ENCODE measurements around the gene CD276. TPM values are rescaled to one million over a fixed set of nuclear protein-coding genes. Genes with fewer than 3 reads are reported as not detected.

CD276 gene
- total and polyA plus RNA-seq, 5 donors, result 35.4 to 72.8 (median 40.8) TPM

- Histone ChIP-seq H3K27ac (ENCODE audit: low read length) (no peak overlapping the region), H3K4me1 (ENCODE audit: control insufficient read depth, insufficient read depth, low read length) (peaks cover 11% of the 10 kb centered on the region), H3K4me3 (ENCODE audit: low read length) (no peak overlapping the region), H3K27me3 (ENCODE audit: control insufficient read depth, insufficient read depth) (no peaks in the 10 kb centered on the region), H3K9me3 (ENCODE audit: control insufficient read depth, low read length) (no peaks in the 10 kb centered on the region)
- ATAC-seq, result no peak
- peak in 1 of 3 donors; percentile 21 for DNase-seq
- WGBS, result 41% methylated on average over 7 of the region's 7 CpGs
- intact Hi-C loops (cut with DNase I), result loop anchor here in 1 of 4 donors (10.0 kb wide), 1 partner anchor 58 kb away; no protein-coding TSS in a partner anchor
These were observed 62.7 kb downstream of the CD276 start for GRCh38 chr15:73746883-73747282.

DNA sequence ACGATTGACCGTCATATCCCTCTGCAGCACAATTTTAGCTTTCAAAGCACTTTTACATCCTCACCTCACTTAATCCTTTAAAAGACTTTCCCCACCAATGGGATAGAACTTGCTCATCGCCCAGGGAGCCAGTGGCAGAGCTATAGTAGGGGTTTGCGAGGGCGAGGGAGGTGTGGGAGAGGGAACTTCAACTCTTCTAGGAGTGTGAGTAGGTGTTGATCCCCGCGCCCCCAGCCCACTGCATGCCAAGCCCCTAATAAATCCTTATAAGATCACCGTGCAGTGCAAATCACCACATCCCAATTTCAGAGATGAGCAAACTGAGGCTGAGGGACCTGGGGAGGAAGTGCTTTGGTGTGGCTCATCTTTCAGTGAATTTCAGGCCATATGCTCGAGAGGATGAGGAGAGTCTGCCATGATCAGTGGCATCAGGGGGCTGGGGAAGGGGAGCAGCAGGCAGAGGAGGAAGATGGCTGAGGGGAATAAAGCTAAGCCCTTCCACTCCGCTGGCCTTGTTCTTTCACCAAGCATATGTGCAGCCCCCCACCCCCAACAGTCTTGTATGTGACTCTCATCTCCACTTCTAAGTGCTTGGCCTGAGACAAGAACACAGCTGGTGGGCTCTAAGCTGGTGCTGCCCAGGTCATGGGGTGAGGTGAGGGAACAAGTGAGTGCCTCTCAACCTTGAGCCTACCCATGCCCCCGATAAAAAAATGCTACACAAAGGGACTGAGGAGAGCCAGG, 63.8 kb downstream of the CD276 start:
- Histone ChIP-seq H3K27me3 (ENCODE audit: control insufficient read depth, insufficient read depth) (no peaks in the 10 kb centered on the region), H3K9me3 (ENCODE audit: control insufficient read depth, low read length) (no peaks in the 10 kb centered on the region), H3K4me1 (ENCODE audit: control insufficient read depth, insufficient read depth, low read length) (peaks cover 8% of the 10 kb centered on the region), H3K27ac (ENCODE audit: low read length) (no peak overlapping the region), H3K4me3 (ENCODE audit: low read length) (no peak overlapping the region)
- 87% methylated on average over 11 of the region's 11 CpGs for WGBS
- intact Hi-C loops (cut with DNase I), result loop anchor here in 1 of 4 donors (10.0 kb wide), 1 partner anchor 57 kb away; no protein-coding TSS in a partner anchor
- DNase-seq (no peak), ATAC-seq (no peak)

- WGBS, result 72% methylated on average over 6 of the region's 6 CpGs
- no peak overlapping the region for H3K4me3 ChIP-seq (ENCODE audit: low read length)
- ATAC-seq, result no peak
- H3K4me1 ChIP-seq (ENCODE audit: control insufficient read depth, insufficient read depth, low read length), result peaks cover 10% of the 10 kb centered on the region
- H3K27me3 ChIP-seq (ENCODE audit: control insufficient read depth, insufficient read depth), result no peaks in the 10 kb centered on the region
- no peak overlapping the region for H3K27ac ChIP-seq (ENCODE audit: low read length)
- intact Hi-C loops (cut with DNase I), result loop anchor here in 1 of 4 donors (10.0 kb wide), 1 partner anchor 56 kb away; no protein-coding TSS in a partner anchor
- H3K9me3 ChIP-seq (ENCODE audit: control insufficient read depth, low read length), result no peaks in the 10 kb centered on the region
- no peak for DNase-seq
These were observed 64.5 kb downstream of the CD276 start for GRCh38 chr15:73748730-73749129.

- Histone ChIP-seq H3K9me3 (ENCODE audit: control insufficient read depth, low read length) (no peaks in the 10 kb centered on the region), H3K27ac (ENCODE audit: low read length) (no peak overlapping the region), H3K27me3 (ENCODE audit: control insufficient read depth, insufficient read depth) (no peaks in the 10 kb centered on the region), H3K4me3 (ENCODE audit: low read length) (no peak overlapping the region), H3K4me1 (ENCODE audit: control insufficient read depth, insufficient read depth, low read length) (peaks cover 10% of the 10 kb centered on the region)
- ATAC-seq (no peak), DNase-seq (peak in 1 of 3 donors; percentile 19)
- intact Hi-C loops (cut with DNase I), result loop anchor here in 1 of 4 donors (10.0 kb wide), 1 partner anchor 55 kb away; no protein-coding TSS in a partner anchor
- 92% methylated on average over 5 of the region's 5 CpGs for WGBS
These were observed 65.3 kb downstream of the CD276 start for GRCh38 chr15:73749533-73749932.

DNA sequence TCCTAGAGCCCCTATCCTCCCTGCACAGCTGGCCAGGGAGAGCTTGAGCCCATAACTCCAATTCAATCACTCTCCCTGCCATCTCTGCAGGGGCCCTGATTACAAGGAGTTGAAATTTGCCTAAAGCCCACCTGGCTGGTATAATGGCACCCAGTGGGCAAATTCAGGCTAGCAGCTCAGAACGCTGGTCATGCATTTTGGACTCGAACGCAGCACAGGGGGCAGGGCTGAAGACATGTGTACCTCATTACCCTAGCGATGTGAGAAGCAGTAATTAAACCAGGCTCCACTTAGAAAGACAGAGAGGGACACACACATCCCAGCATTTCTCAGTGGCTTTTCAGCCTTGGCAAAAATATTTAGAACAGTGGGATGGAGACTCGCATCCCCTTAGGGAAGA, 65.8 kb downstream of the CD276 start:
- intact Hi-C loops (cut with DNase I), result loop anchor here in 2 of 4 donors (10.0 kb wide), 2 partner anchors 55 to 105 kb away; no protein-coding TSS in a partner anchor
- Histone ChIP-seq H3K4me1 (ENCODE audit: control insufficient read depth, insufficient read depth, low read length) (peaks cover 10% of the 10 kb centered on the region), H3K27me3 (ENCODE audit: control insufficient read depth, insufficient read depth) (no peaks in the 10 kb centered on the region), H3K9me3 (ENCODE audit: control insufficient read depth, low read length) (no peaks in the 10 kb centered on the region), H3K4me3 (ENCODE audit: low read length) (no peak overlapping the region), H3K27ac (ENCODE audit: low read length) (no peak overlapping the region)
- no peak for ATAC-seq
- no peak for DNase-seq
- WGBS, result 89% methylated on average over 5 of the region's 5 CpGs

- DNase-seq (no peak), ATAC-seq (no peak)
- no peak overlapping the region for H3K27ac ChIP-seq (ENCODE audit: low read length)
- no peak overlapping the region for H3K4me3 ChIP-seq (ENCODE audit: low read length)
- intact Hi-C loops (cut with DNase I), result loop anchor here in 1 of 4 donors (10.0 kb wide), 1 partner anchor 104 kb away; no protein-coding TSS in a partner anchor
- no peaks in the 10 kb centered on the region for H3K9me3 ChIP-seq (ENCODE audit: control insufficient read depth, low read length)
- H3K27me3 ChIP-seq (ENCODE audit: control insufficient read depth, insufficient read depth), result no peaks in the 10 kb centered on the region
- WGBS, result 85% methylated on average over 4 of the region's 4 CpGs
- peaks cover 10% of the 10 kb centered on the region for H3K4me1 ChIP-seq (ENCODE audit: control insufficient read depth, insufficient read depth, low read length)
These were observed 66.3 kb downstream of the CD276 start for GRCh38 chr15:73750438-73750837.

GRCh38 chr15:73750951-73751350, 66.8 kb downstream of the CD276 start:
- 88% methylated on average over 20 of the region's 20 CpGs for WGBS
- DNase-seq, result peak in 2 of 3 donors; percentile 50 to 55
- no peak overlapping the region for H3K4me3 ChIP-seq (ENCODE audit: low read length)
- peaks cover 10% of the 10 kb centered on the region for H3K4me1 ChIP-seq (ENCODE audit: control insufficient read depth, insufficient read depth, low read length)
- no peak overlapping the region for H3K27ac ChIP-seq (ENCODE audit: low read length)
- intact Hi-C loops (cut with DNase I), result loop anchor here in 1 of 4 donors (10.0 kb wide), 1 partner anchor 104 kb away; no protein-coding TSS in a partner anchor
- H3K27me3 ChIP-seq (ENCODE audit: control insufficient read depth, insufficient read depth), result no peaks in the 10 kb centered on the region
- H3K9me3 ChIP-seq (ENCODE audit: control insufficient read depth, low read length), result no peaks in the 10 kb centered on the region
- ATAC-seq, result no peak

DNA sequence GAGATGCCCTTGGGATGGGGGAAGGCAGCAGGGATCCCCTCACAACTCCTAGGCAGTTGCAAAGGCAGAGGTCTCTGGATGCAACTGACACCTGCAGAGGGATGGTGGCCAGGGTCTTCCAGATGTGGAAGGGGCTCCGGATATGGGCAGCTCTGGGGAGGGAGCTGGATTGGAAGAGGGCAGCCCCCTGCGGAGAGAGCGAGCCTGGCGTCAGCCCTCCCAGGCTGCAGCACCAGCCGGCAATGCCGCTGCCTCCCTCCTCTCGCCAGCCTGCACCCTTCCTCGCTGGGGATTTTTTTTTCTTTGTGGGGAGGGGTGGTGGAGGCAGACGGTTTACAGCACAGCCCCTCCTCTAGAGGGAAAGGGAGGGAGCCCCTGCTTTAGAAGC, 67.3 kb downstream of the CD276 start:
- ATAC-seq (peak in 1 of 2 donors; percentile 8), DNase-seq (no peak)
- 27% methylated on average over 9 of the region's 9 CpGs for WGBS
- intact Hi-C loops (cut with DNase I), result loop anchor here in 1 of 4 donors (10.0 kb wide), 1 partner anchor 103 kb away; no protein-coding TSS in a partner anchor
- no peaks in the 10 kb centered on the region for H3K27me3 ChIP-seq (ENCODE audit: control insufficient read depth, insufficient read depth)
- H3K4me1 ChIP-seq (ENCODE audit: control insufficient read depth, insufficient read depth, low read length), result peaks cover 10% of the 10 kb centered on the region
- H3K4me3 ChIP-seq (ENCODE audit: low read length), result peak overlapping the region; percentile 88
- H3K9me3 ChIP-seq (ENCODE audit: control insufficient read depth, low read length), result no peaks in the 10 kb centered on the region
- no peak overlapping the region for H3K27ac ChIP-seq (ENCODE audit: low read length)

DNA sequence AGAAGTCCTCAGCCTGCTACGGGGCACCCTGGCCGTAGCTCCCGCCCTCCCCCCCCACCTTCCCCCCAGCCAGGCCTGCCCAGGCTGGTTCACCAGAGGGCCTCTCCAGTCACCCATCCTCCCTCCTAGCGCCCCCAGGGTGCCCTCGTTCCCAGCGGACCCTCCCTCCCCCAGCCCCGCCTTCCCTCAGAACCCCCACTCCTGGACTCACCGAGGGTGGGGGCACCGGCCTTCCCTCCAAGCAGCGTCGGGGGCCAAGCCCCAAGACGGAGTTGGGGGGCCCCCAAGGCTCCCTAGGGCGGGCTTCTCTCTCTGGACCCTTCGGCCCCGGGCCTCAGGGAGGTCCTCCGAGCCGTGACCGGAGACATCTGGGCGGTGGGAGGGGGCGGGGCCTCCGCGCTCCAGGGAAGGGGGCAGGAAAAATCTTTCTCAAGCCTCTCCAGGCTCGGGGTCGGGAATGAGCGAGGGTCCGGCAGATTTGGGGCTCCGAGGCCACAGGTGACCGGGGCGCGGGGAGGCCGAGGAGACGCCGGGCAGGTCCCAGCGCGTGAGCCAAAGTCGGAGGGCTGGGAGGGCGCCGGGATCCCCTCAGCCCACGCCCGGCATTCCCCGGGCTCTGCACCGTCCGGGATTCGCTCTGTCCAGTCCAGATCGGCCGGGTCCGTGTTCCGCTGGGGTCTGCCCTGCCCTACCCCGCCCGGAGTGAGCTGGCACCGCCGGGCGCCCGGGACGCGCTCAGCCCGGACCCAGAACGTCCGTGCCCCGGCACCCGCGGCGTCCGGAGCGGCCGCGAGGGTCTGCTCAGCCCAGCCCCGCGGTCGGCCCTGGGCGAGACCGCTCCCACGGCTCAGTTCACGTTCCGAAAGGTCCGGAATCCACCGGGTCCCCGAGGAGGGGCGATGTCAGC, 68.0 kb downstream of the CD276 start:
- no peaks in the 10 kb centered on the region for H3K27me3 ChIP-seq (ENCODE audit: control insufficient read depth, insufficient read depth)
- WGBS, result under 1% methylated on average over 79 of the region's 79 CpGs
- H3K27ac ChIP-seq (ENCODE audit: low read length), result no peak overlapping the region
- intact Hi-C loops (cut with DNase I), result loop anchor here in 1 of 4 donors (10.0 kb wide), 1 partner anchor 103 kb away; no protein-coding TSS in a partner anchor
- peaks cover 5% of the 10 kb centered on the region for H3K4me1 ChIP-seq (ENCODE audit: control insufficient read depth, insufficient read depth, low read length)
- DNase-seq, result peak in 1 of 3 donors; percentile 65
- peak overlapping the region; percentile 88 for H3K4me3 ChIP-seq (ENCODE audit: low read length)
- ATAC-seq, result peak; percentile 20 to 39
- no peaks in the 10 kb centered on the region for H3K9me3 ChIP-seq (ENCODE audit: control insufficient read depth, low read length)

- under 1% methylated on average over 54 of the region's 56 CpGs for WGBS
- Histone ChIP-seq H3K4me3 (ENCODE audit: low read length) (peak overlapping the region; percentile 88), H3K27me3 (ENCODE audit: control insufficient read depth, insufficient read depth) (no peaks in the 10 kb centered on the region), H3K27ac (ENCODE audit: low read length) (no peak overlapping the region), H3K9me3 (ENCODE audit: control insufficient read depth, low read length) (no peaks in the 10 kb centered on the region), H3K4me1 (ENCODE audit: control insufficient read depth, insufficient read depth, low read length) (peaks cover 4% of the 10 kb centered on the region)
- peak; percentile 28 to 69 (median 69) for DNase-seq
- intact Hi-C loops (cut with DNase I), result loop anchor here in 1 of 4 donors (10.0 kb wide), 1 partner anchor 102 kb away; no protein-coding TSS in a partner anchor
- peak; percentile 10 to 19 for ATAC-seq
These were observed 68.6 kb downstream of the CD276 start for GRCh38 chr15:73752806-73753193.

Data from right cardiac atrium (tissue), 5 donors.